HG03039 (cell line): Measurements from ENCODE around the gene FHL1.
"Not testable (repeated sequence)": the region's sequence is repeated elsewhere in the genome, so short reads cannot be mapped to it uniquely, and the experiment has no call there.

ENCODE experiments used
- ATAC-seq: cut with Tn5 transposase; IDR thresholded peaks from one replicate; pipeline ENCODE4 v1.9.1; 2021; ENCODE audit warnings: mild to moderate bottlenecking, moderate library complexity; ENCODE audit not compliant: unreplicated experiment

The FHL1 gene

GRCh38 chrX:136206916-136207315 lies 59.6 kb downstream of the FHL1 start:
- no peak for ATAC-seq

DNA sequence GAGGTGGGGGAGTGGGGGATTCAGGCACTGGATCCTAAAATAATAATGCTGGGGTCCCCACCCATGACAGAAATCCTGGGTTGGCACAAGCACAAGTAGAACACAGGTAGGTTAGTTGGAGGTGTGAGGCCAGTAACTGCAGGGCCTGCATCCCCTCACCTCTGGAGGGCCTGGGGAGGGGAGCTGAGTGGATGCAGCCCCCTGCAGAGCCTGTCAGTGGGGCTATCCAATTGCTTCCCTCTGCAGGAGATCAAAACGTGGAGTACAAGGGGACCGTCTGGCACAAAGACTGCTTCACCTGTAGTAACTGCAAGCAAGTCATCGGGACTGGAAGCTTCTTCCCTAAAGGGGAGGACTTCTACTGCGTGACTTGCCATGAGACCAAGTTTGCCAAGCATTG lies 60.2 kb downstream of the FHL1 start:
- ATAC-seq, result no peak

DNA sequence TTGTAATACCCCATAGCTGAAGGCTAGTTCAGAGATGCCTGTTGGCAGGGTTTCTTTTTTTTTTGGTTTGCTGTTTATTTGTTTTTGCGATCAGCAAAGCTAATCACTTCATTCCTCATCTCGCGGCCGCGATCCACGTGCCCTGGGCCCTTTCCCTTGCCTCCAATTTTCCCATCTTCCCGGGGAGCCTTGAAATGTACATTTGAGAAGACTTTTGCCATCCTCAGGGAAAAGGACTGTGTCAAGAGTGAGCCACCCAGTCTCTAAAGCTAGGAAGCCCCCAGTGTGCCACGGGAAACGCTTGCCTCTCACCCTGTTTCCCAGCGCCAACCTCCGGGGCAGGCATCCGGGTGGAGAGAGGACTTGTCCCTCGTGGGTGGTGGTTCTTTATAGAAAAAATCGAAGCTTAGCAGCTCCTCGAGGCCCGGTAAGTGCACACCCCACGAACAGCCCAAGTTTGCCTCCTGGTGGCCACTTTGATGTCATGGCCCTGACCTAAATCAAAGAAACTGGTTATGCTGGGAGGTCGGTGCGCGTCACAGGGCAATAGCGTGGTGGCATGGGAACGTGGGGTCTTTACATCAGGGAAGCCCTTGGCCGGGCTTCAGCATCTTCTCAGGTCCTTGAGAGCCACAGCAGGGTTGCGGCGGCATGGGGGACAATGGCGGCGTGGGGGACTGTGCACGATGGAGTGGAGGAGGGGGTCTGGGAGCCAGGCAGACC lies 61.8 kb downstream of the FHL1 start:
- no peak for ATAC-seq

GRCh38 chrX:136209751-136210150 lies 62.4 kb downstream of the FHL1 start:
- no peak for ATAC-seq

DNA sequence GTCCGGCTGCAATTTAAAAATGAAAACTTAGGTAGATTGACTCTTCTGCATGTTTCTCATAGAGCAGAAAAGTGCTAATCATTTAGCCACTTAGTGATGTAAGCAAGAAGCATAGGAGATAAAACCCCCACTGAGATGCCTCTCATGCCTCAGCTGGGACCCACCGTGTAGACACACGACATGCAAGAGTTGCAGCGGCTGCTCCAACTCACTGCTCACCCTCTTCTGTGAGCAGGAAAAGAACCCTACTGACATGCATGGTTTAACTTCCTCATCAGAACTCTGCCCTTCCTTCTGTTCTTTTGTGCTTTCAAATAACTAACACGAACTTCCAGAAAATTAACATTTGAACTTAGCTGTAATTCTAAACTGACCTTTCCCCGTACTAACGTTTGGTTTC lies 62.9 kb downstream of the FHL1 start:
- ATAC-seq, result no peak

DNA sequence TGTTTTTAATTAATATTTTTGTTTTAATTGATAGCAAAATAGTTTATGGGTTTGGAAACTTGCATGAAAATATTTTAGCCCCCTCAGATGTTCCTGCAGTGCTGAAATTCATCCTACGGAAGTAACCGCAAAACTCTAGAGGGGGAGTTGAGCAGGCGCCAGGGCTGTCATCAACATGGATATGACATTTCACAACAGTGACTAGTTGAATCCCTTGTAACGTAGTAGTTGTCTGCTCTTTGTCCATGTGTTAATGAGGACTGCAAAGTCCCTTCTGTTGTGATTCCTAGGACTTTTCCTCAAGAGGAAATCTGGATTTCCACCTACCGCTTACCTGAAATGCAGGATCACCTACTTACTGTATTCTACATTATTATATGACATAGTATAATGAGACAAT lies 63.5 kb downstream of the FHL1 start:
- no peak for ATAC-seq

DNA sequence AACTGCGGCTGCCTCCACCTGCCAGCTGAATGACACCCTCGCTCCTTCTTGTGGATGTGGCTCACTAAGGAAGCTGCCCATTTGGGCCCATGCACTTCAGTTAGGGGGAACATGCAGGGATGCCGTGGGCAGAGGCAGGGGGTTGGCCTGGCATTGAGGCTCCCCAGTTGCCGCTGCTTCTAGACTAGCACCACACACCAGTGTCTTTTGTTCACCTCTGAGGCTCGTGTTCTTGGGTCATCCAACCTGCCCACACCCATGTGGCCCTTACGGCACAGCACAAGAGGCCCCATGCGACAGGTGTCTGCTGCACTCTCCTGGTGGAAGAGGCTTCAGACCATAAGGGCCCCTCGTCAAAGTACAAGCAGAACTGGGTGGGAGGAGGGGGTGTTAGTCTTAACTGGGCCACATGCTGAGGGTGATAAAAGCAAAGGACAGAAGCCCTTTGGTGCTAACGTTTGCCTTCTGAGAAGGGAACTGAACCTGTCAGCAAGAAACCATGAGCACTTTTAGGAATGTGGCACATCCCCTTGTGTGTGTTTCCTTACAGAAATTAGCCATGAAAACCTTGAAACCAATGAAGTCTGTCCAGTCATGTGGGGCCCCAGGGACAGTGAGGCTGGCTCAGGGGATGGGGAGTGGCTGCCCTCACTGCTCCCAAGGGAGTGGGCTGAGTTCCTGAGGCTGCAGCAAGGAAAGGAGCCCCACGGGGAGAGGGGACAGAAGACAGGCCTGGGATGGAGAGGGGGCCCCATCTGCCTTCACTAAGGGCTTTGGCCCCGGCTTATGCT lies 64.6 kb downstream of the FHL1 start:
- ATAC-seq, result no peak

- no peak for ATAC-seq
These were observed 65.3 kb downstream of the FHL1 start for GRCh38 chrX:136212557-136213111.

DNA sequence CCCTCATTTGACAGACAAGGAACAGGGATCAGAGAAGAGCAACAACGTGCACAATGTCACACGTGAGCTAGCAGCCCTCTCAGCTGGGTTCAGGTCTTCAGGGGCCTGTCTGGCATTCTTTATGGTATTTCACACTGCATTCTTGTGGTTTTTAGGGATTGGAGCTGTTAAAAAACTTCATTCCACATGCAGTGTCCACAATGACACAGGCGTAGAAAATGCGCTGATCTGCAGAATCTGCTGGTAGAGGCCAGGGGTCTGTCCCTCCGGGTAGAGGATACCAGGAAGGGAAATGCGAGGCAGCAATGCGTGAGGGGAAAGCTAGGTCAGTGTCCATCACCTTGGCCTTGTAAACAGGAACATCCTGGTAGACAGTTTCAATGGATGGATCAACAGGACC lies 67.2 kb downstream of the FHL1 start:
- ATAC-seq, result no peak

DNA sequence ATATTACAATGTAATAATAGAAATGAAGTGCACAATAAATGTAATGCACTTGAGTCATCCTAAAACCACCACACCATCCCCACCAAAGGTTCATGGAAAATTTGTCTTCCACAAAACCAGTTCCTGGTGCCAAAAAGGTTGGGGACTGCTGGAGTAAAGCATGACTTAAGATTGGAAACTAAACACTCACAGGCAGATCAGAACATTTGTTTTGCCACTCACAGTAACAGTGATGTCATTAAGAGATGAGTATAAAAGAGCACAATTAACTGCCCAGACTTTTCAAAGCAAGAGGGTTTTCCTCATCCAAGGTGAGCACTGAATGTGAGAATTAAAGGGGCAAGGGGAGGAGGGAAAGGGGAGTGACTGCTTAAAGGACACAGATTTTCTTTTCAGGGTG lies 68.2 kb downstream of the FHL1 start:
- no peak for ATAC-seq

DNA sequence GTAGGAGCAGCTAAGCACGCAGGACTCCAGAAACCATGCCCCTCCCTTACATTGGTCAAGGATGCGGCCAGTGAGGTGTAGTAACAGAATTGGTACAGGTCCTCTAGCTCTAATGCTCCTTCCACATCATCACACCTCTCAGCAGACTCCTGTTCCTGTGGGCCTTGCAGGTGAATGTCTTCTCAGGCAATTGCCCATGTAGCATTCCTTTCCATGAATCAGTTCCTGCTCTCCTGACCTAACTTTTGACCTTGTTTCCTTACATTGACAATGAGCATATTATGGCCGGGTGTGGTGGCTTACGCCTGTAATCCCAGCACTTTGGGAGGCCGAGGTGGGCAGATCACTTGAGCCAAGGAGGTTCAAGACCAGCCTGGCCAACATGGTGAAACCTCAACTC lies 72.6 kb downstream of the FHL1 start:
- no peak for ATAC-seq

- ATAC-seq, result no peak
These were observed 73.2 kb downstream of the FHL1 start for GRCh38 chrX:136220540-136220939.

GRCh38 chrX:136220951-136221350 lies 73.6 kb downstream of the FHL1 start:
- no peak for ATAC-seq

DNA sequence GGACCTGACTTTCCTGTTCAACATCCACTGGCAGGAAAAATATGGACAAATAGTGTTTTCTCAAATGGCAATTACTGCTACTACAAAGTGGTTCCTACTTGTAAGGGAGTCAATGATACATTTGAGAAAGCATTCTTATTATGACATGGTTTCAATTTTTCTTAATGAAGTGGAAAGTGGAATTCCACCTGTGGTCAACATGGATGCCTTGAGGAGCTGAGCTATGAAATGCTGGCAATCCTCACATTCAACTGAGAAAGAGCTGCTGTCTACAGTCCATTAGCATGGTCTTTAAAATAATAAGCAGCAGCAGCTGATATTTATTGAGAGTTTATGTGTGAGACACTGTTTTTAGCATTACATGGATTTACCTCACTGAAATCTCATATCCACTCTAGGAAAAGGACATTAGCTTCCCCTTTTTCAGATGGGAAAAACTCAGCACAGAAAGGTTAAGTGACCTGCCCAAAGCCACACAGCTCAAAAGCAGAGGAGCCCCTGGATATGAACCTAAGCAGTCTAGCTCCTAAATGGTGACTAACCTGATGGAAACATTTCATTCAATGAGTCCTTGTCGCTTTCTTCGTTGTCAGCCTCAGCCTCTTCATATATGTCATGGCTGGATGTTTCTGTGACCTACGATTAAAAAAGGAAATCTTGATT lies 74.6 kb downstream of the FHL1 start:
- no peak for ATAC-seq

DNA sequence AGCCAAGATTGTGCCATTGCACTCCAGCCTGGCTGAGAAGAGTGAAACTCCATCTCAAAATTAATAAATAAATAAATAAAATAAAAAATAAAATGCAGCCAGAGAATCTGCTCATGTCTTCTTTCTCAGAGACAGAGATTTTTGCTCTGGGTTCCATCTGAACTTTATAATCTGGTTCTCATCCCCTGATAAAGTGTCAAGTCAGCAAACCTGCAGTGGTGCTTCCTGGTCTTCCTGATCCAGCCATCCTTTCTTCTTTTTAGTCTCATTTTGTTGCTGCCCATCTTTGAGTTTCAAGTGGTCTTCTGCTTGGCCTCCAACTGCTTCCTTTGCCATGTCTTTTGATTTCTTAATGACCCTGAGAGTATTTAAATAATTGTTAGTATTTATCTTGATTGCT lies 79.7 kb downstream of the FHL1 start:
- ATAC-seq, result no peak

DNA sequence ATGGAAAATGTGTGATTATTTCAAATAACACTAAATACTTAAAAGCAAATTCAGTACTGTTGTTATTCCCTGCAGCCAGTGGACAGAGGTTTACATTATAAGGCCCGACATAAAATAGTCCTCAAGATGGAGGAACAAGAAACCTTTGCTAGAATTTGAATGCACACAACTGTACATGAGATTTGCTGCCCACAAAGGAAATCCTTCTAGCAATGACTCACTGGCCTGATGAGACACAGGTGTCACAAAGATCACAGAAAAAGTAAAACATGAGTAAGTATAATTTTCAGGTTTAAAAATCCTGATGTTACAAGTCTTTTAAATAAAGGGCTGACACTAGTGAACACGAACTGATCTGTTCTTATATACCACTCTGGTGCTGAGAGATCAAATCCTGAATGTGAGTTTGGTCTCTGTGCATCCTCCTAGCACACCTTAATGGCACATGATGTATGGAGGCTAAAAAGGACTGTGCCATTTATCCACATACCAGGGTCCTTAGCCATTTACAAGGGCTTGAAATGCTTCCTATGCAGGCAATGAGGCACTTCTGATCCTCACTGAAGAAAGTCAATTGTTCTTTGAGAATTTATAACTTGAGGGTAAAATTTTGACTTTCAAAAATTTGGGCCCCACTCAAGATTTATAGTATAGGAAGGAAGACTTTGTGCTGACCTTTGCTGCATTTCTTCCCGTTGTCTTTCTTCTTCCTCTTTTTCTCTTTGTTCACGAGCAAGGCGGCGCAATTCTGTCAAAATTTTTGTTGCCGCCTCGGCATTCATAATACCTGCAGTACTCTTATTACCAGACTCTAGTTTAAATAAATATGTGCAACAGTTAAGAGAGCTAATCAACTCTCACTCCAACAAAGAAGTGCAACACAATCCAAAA lies 80.9 kb downstream of the FHL1 start:
- no peak for ATAC-seq

GRCh38 chrX:136228839-136229207 lies 81.5 kb downstream of the FHL1 start:
- ATAC-seq, result no peak

GRCh38 chrX:136237074-136237473 lies 89.7 kb downstream of the FHL1 start:
- no peak for ATAC-seq

GRCh38 chrX:136237849-136238248 lies 90.5 kb downstream of the FHL1 start:
- ATAC-seq, result not testable (repeated sequence)

DNA sequence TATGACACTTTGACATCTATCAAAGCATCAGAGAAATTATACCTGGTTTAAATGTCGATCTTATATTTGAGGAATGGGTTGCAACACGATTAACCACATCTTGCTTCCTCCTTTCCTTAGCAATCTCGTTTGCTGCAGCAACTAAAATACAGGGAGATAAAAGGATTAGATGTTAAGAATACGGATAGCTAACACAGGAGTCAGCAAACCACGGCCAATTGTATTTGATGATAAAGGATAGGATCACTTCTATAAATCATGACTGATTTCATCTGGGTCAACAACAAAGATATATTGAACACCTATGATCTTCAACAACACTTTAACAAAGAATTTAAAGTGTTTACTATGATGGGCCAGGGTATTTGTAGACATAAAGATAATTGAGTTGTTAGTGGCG lies 98.9 kb downstream of the FHL1 start:
- ATAC-seq, result no peak
